Mucosa of descending colon (tissue), 3 donors: ENCODE results near the gene BHLHE23. TPM values are rescaled to one million over a fixed set of nuclear protein-coding genes. Genes with fewer than 3 reads are reported as not detected.

ENCODE experiments used
- ATAC-seq: fragments of 200-7000 bp; cut with Tn5 transposase; one replicate; pipeline ENCODE4 v1.9.1; 2020; ENCODE audit warnings: mild to moderate bottlenecking, moderate library complexity
- DNase-seq, 3 donors: peaks; one replicate each; pipeline ENCODE4 v3.0.0-alpha.2; 2020
- H3K36me3 ChIP-seq: fragments of 200-600 bp; one replicate; pipeline ENCODE4 v1.8.0; 2021; ENCODE audit warnings: low read depth, mild to moderate bottlenecking
- H3K4me1 ChIP-seq: fragments of 200-600 bp; one replicate; pipeline ENCODE4 v1.8.0; 2021; ENCODE audit warnings: low read depth, mild to moderate bottlenecking
- H3K4me3 ChIP-seq: fragments of 200-600 bp; one replicate; pipeline ENCODE4 v1.8.0; 2021; ENCODE audit warnings: mild to moderate bottlenecking
- H3K9me3 ChIP-seq: fragments of 200-600 bp; one replicate; pipeline ENCODE4 v1.8.0; 2021; ENCODE audit warnings: mild to moderate bottlenecking
- intact Hi-C, 2 donors: fragments of 100-400 bp; cut with DNase I in 1 of 2; cut with micrococcal nuclease in 1 of 2; formaldehyde crosslinking; loops; one replicate each; pipeline versions ENCODE4 v1.11.0 to v1.11.1; 2022; cut with DNase I, micrococcal nuclease
- total RNA-seq, 3 donors: library from RNA; stranded (reverse); fragmentation: NEBNext Ultra II Directional in 2 of 3; extraction: Animal tissue kit (Norgen Biotek cat#: 25700) in 2 of 3; gene quantifications; one replicate each; pipeline versions ENCODE4 v1.2.1 to v1.2.4, GENCODE V29; 2021 to 2023
- TF ChIP-seq, protein P1 (sequence below): fragments of 200-600 bp; IDR thresholded peaks from one replicate; pipeline ENCODE4 v1.8.0; 2022; ENCODE audit warnings: antibody characterized with exemption, mild to moderate bottlenecking
- donor health status: DM: no; HTN: no; CAD: no; lungs with moderate emphysema.
- donor health status: DM: no; HTN: no; CAD: no.
- donor health status: DM: no; HTN: yes; CAD: no.

Gene BHLHE23
- total RNA-seq, 3 donors from 2014 or later = not detected

- H3K9me3 ChIP-seq = no peaks in the 10 kb centered on the region
- TF ChIP-seq, protein P1, sequence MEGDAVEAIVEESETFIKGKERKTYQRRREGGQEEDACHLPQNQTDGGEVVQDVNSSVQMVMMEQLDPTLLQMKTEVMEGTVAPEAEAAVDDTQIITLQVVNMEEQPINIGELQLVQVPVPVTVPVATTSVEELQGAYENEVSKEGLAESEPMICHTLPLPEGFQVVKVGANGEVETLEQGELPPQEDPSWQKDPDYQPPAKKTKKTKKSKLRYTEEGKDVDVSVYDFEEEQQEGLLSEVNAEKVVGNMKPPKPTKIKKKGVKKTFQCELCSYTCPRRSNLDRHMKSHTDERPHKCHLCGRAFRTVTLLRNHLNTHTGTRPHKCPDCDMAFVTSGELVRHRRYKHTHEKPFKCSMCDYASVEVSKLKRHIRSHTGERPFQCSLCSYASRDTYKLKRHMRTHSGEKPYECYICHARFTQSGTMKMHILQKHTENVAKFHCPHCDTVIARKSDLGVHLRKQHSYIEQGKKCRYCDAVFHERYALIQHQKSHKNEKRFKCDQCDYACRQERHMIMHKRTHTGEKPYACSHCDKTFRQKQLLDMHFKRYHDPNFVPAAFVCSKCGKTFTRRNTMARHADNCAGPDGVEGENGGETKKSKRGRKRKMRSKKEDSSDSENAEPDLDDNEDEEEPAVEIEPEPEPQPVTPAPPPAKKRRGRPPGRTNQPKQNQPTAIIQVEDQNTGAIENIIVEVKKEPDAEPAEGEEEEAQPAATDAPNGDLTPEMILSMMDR = no peak
- H3K4me3 ChIP-seq = no peak overlapping the region
- ATAC-seq = no peak
- peak in 1 of 3 donors; percentile 12 for DNase-seq
- no peaks in the 10 kb centered on the region for H3K4me1 ChIP-seq
- intact Hi-C loops = no loop called here
- H3K36me3 ChIP-seq = no peaks in the 10 kb centered on the region
Observed at GRCh38 chr20:63045401-63045800, 38.6 kb upstream of the BHLHE23 start.

- Histone ChIP-seq H3K4me1 (no peaks in the 10 kb centered on the region), H3K9me3 (no peaks in the 10 kb centered on the region), H3K4me3 (no peak overlapping the region), H3K36me3 (no peaks in the 10 kb centered on the region)
- ATAC-seq (no peak), DNase-seq (peak in 1 of 3 donors; percentile 20)
- intact Hi-C loops = no loop called here
- TF ChIP-seq, protein P1 = no peak
Observed at GRCh38 chr20:63044605-63045004, 37.8 kb upstream of the BHLHE23 start.

- DNase-seq (peak in 1 of 3 donors; percentile 19), ATAC-seq (no peak)
- TF ChIP-seq, protein P1 = no peak
- Histone ChIP-seq H3K36me3 (no peaks in the 10 kb centered on the region), H3K9me3 (no peaks in the 10 kb centered on the region), H3K4me1 (no peaks in the 10 kb centered on the region), H3K4me3 (no peak overlapping the region)
- intact Hi-C loops = no loop called here
Observed at GRCh38 chr20:63044204-63044600, 37.4 kb upstream of the BHLHE23 start.

DNA sequence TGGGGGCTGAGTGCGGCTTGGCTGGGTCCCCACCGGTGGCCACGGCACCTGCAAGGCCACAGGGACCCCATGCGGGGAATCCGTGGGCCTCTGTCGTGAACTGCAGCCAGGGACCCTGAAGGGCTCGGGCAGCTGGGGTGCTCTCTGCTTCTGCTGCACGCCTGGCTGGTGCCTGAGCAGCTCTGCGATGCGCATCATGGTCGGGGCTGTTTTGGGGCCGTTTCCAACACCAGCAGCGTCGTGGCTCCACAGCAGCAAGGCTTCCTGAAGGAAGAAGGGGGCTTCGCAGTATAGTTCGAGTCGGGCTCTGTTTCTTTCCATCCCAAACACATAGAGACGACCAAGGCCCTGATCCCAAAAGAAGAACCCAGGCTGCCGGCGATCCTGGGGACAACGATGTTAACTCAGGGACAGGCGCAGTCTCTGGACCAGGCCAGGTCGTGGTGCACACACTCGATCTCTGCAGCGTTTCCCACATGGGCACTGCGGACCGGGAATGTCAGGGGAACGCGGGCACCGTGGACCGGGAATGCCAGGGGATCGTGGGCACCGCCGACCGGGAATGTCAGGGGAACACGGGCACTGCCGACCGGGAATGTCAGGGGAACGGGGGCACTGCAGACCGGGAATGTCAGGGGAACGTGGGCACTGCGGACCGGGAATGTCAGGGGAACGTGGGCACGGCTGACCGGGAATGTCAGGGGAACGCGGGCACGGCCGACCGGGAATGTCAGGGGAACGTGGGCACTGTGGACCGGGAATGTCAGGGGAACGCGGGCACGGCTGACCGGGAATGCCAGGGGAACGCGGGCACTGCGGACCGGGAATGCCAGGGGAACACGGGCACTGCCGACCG, 36.8 kb upstream of the BHLHE23 start:
- Histone ChIP-seq H3K4me1 (no peaks in the 10 kb centered on the region), H3K9me3 (no peaks in the 10 kb centered on the region), H3K36me3 (no peaks in the 10 kb centered on the region), H3K4me3 (no peak overlapping the region)
- DNase-seq (peak in 1 of 3 donors; percentile 36), ATAC-seq (no peak)
- TF ChIP-seq, protein P1 = no peak
- intact Hi-C loops = no loop called here

DNA sequence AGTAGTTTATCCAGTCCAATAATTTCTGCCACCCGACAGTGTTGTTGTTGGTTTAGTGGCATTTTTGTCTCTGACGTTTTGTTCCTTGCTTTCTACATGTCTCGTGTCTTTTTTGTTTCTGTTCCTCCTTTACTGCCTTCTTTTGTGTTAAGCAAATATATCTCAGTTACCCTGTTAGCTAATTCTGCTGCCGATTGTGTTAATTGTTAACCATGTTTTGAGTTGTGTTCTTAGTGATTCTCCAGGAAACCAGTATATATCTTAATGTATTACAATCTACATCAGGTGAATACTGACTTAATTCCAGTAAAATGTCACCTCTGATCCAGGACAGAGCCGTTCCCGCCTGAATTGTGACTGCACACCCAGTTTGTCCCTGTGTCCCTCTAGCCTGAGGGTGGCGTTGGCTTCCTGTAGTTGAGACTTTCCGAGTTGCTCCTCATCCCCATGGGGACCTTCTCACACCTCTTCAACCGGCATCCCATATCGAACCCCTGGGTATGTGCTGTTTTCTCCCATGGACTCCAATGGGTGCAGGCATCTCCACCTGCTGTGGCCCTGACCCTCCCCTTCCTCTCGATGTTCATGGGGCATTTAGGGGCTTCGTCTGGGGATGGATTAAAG, 35.8 kb upstream of the BHLHE23 start:
- Histone ChIP-seq H3K36me3 (no peaks in the 10 kb centered on the region), H3K4me1 (no peaks in the 10 kb centered on the region), H3K4me3 (no peak overlapping the region), H3K9me3 (no peaks in the 10 kb centered on the region)
- intact Hi-C loops = no loop called here
- ATAC-seq (no peak), DNase-seq (peak in 1 of 3 donors; percentile 27)
- TF ChIP-seq, protein P1 = no peak
